ENCODE data around the gene ADAMTS15. TPM values are rescaled to one million over a fixed set of nuclear protein-coding genes. Genes with fewer than 3 reads are reported as not detected.

ADAMTS15 gene
- total and polyA plus RNA-seq, 7 donors: 0.46 to 8.9 (median 2.4) TPM

DNA sequence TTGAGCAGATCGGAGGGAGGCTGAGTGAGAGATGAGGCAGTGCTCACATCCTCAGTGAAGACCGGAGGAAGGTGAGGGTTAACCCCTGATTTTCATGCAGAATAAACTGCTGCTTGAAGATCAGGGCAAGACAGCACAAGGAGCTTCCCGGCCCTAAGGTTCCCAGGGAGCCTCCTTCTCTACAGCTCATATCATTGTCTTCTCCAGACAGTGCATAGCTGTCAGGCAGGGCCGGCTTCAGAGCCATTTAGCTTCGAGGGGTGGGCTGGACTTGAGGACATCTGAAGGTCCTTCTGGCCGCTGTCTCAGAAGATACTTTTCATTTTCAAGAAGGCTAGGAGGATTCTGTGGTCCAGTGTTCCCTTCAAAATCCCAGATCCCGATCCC, 27.3 kb upstream of the ADAMTS15 start:
- Histone ChIP-seq H3K9me3 (no peaks in the 10 kb centered on the region), H3K4me1 (peaks cover 0 to 43% (median 37%) of the 10 kb centered on the region in 4 donors), H3K27me3 (no peaks in the 10 kb centered on the region), H3K27ac (peak overlapping the region; percentile 50 to 64 (median 56)), H3K4me3 (no peak overlapping the region), H3K36me3 (peaks cover 0 to 5% (median 0%) of the 10 kb centered on the region in 4 donors)
- TF ChIP-seq POLR2A (IDR thresholded peaks at IDR 0.05) (no peak), EP300 (IDR thresholded peaks at IDR 0.05) (no peak), POLR2AphosphoS5 (IDR thresholded peaks at IDR 0.05) (no peak), CTCF (IDR thresholded peaks at IDR 0.05) (no peak)
- intact Hi-C loops (cut with DNase I): no loop called here
- DNase-seq: no peak
- WGBS, 2 donors: 87 to 88% methylated on average over 7 of the region's 7 CpGs

DNA sequence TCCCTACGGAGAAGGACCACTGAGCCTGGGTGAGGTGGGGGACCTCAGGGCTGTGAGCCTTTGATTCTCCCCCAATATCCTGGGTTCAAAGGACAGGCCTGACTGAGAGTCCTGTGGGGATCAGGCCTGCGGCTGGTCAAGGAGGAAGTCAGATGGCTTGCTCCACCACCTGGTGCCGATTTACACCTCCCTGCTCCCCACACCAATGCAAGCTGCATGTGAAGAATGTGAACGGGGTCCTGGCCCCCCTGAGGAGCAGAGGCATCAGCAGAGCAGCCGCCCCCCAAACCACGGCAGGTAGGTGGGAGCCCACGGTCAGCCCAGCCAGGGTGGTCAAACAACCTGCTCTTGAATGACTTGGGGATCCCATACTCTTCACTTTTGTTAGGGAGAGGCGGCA, 26.7 kb upstream of the ADAMTS15 start:
- 82 to 88% methylated on average over 8 of the region's 8 CpGs for WGBS, 2 donors
- TF ChIP-seq EP300 (IDR thresholded peaks at IDR 0.05) (no peak), POLR2AphosphoS5 (IDR thresholded peaks at IDR 0.05) (no peak), POLR2A (IDR thresholded peaks at IDR 0.05) (no peak), CTCF (IDR thresholded peaks at IDR 0.05) (no peak)
- H3K4me3 ChIP-seq: no peak overlapping the region
- peak overlapping the region in 3 of 4 donors; percentile 50 to 64 (median 62) for H3K27ac ChIP-seq
- H3K27me3 ChIP-seq: no peaks in the 10 kb centered on the region
- peaks cover 0 to 3% (median 0%) of the 10 kb centered on the region in 4 donors for H3K36me3 ChIP-seq
- intact Hi-C loops (cut with DNase I): no loop called here
- H3K9me3 ChIP-seq: no peaks in the 10 kb centered on the region
- DNase-seq: no peak
- H3K4me1 ChIP-seq: peaks cover 0 to 48% (median 42%) of the 10 kb centered on the region in 4 donors

GRCh38 chr11:130422251-130422995, 26.0 kb upstream of the ADAMTS15 start:
- Histone ChIP-seq H3K4me3 (no peak overlapping the region), H3K36me3 (no peaks in the 10 kb centered on the region), H3K27ac (peak overlapping the region in 1 of 4 donors; percentile 9), H3K4me1 (peaks cover 0 to 55% (median 49%) of the 10 kb centered on the region in 4 donors), H3K9me3 (no peaks in the 10 kb centered on the region), H3K27me3 (peaks cover 0 to 6% (median 0%) of the 10 kb centered on the region in 3 donors)
- WGBS, 2 donors: 92 to 94% methylated on average over 22 of the region's 22 CpGs
- TF ChIP-seq POLR2AphosphoS5 (IDR thresholded peaks at IDR 0.05) (no peak), CTCF (IDR thresholded peaks at IDR 0.05) (no peak), EP300 (IDR thresholded peaks at IDR 0.05) (no peak), POLR2A (IDR thresholded peaks at IDR 0.05) (no peak)
- intact Hi-C loops (cut with DNase I): no loop called here
- DNase-seq: no peak

DNA sequence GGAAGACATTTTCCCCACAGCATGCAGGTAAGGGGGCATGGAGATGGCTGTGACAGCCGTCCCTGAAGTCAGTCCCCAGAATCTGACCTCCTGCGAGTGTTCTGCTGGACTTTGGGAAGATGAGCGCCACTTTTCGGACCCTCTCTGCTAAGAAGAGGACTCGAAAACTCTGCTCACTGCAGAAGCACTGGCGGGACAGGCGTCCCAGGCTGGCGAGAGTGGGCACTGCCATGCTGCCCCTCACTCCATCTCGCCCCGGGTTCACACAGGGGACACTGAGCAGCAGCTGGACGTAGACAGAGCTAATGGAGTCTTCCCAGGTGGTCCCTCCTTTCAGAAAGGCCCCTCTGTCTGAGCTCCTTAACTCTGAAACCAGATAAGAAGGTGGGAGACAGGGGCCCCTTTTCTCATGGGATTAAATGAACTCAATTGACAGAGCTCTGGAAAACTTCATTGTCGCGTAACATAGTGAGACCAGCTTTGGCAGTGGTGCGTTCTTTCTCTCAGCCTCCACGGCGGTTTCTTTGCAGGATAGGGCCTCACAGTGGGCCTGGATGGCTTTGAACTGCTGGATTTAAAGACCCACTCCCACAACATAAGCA, 24.8 kb upstream of the ADAMTS15 start:
- peaks cover 0 to 53% (median 47%) of the 10 kb centered on the region in 4 donors for H3K4me1 ChIP-seq
- no peak for TF ChIP-seq CTCF (IDR thresholded peaks at IDR 0.05)
- TF ChIP-seq POLR2AphosphoS5 (IDR thresholded peaks at IDR 0.05): no peak
- no peak for TF ChIP-seq EP300 (IDR thresholded peaks at IDR 0.05)
- TF ChIP-seq POLR2A (IDR thresholded peaks at IDR 0.05): no peak
- peaks cover 0 to 11% (median 0%) of the 10 kb centered on the region in 3 donors for H3K27me3 ChIP-seq
- no peak overlapping the region for H3K4me3 ChIP-seq
- no peak for DNase-seq
- 86 to 88% methylated on average over 16 of the region's 16 CpGs for WGBS, 2 donors
- H3K36me3 ChIP-seq: no peaks in the 10 kb centered on the region
- no peaks in the 10 kb centered on the region for H3K9me3 ChIP-seq
- H3K27ac ChIP-seq: no peak overlapping the region
- intact Hi-C loops (cut with DNase I): no loop called here

Data from sigmoid colon (tissue), 7 donors.